GM21390 (cell line): ENCODE measurements around the gene STC2.

Experiments used
- ATAC-seq: cut with Tn5 transposase; IDR thresholded peaks from one replicate; pipeline ENCODE4 v1.9.1; 2021; ENCODE audit not compliant: unreplicated experiment

STC2 gene

GRCh38 chr5:173268750-173269432, 59.3 kb downstream of the STC2 start:
- ATAC-seq: no peak

GRCh38 chr5:173265433-173265832, 62.8 kb downstream of the STC2 start:
- ATAC-seq: no peak
